HAP-1 (cell line): ENCODE data around the gene RBL2.
"Not testable (repeated sequence)": the region's sequence is repeated elsewhere in the genome, so short reads cannot be mapped to it uniquely, and the experiment has no call there.

Experiments used
- DNase-seq, 2 experiments: peaks; one replicate each; pipeline ENCODE4 v3.0.0-alpha.2; 2016 to 2020; ENCODE audit warnings: low spot score in 2 of 2
- H3K27me3 ChIP-seq: fragments of 250-450 bp; sonication (Bioruptor Pico); 2 replicates; pipeline ENCODE4 v1.5.1; 2020; ENCODE audit warnings: low read depth, mild to moderate bottlenecking, moderate library complexity
- H3K36me3 ChIP-seq: fragments of 250-450 bp; sonication (Bioruptor Pico); replicated peaks from 2 replicates; pipeline ENCODE4 v1.5.1; 2020; ENCODE audit warnings: mild to moderate bottlenecking
- H3K4me1 ChIP-seq: fragments of 250-450 bp; sonication (Bioruptor Pico); 2 replicates; pipeline ENCODE4 v1.5.1; 2020; ENCODE audit warnings: mild to moderate bottlenecking
- H3K4me3 ChIP-seq: fragments of 250-450 bp; sonication (Bioruptor Pico); 2 replicates; pipeline ENCODE4 v1.5.1; 2020; ENCODE audit warnings: mild to moderate bottlenecking, moderate library complexity
- H3K9me3 ChIP-seq: fragments of 250-450 bp; sonication (Bioruptor Pico); 2 replicates; pipeline ENCODE4 v1.5.1; 2020; ENCODE audit warnings: mild to moderate bottlenecking, moderate library complexity
- in situ Hi-C: fragments of 300-500 bp; cut with MboI; formaldehyde crosslinking; loops from 3 replicates; pipeline ENCODE4 v1.14.3; 2020; ENCODE audit warnings: low sequenced_read_pairs, inconsistent platforms, mixed read lengths

Gene RBL2

DNA sequence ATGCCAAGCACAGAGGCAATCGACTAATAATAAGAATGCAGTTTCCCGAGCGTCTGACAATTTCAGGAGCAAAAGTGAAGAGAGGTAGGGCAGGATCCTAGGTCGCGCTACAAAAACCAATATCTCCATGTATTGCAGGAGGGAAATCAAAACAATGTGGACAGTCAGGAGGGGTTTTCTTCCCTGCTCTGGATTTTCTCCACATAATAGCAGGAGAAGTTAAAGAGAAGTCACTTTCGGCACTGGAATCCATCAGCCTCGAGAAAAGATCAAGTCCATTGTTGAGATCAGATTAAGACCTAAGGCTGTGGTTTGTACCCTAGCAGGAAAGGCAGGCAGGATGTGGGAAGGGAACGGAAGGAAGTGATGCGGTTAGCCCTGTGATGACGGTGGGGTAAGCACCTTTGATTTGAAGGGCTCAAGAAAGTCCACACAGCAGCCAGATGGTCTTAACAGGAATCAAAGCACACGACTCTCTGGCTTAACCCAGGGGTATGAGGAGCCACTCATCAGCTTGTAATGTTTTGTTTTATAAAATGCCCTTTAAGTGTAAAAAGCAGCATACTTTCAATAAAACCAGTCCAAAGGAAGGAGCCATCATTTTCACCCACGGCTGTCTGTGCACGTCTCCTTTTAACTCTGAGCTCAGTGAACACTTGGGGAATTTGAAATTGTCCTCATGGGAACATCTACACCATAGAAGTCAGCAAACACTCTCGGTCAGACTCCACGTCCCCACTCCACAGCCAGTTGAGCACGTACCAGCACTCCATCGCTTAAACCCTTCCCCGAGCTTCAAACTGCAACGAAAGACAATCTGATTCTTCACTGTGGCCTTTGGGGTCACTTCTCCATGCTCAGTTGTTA is 84.5 kb downstream of the RBL2 start:
- no peaks in the 10 kb centered on the region for H3K36me3 ChIP-seq
- DNase-seq, result no peak
- no peaks in the 10 kb centered on the region for H3K27me3 ChIP-seq
- in situ Hi-C loops, result no loop called here
- H3K9me3 ChIP-seq, result peaks cover 3% of the 10 kb centered on the region
- H3K4me1 ChIP-seq, result no peaks in the 10 kb centered on the region
- H3K4me3 ChIP-seq, result no peak overlapping the region

DNA sequence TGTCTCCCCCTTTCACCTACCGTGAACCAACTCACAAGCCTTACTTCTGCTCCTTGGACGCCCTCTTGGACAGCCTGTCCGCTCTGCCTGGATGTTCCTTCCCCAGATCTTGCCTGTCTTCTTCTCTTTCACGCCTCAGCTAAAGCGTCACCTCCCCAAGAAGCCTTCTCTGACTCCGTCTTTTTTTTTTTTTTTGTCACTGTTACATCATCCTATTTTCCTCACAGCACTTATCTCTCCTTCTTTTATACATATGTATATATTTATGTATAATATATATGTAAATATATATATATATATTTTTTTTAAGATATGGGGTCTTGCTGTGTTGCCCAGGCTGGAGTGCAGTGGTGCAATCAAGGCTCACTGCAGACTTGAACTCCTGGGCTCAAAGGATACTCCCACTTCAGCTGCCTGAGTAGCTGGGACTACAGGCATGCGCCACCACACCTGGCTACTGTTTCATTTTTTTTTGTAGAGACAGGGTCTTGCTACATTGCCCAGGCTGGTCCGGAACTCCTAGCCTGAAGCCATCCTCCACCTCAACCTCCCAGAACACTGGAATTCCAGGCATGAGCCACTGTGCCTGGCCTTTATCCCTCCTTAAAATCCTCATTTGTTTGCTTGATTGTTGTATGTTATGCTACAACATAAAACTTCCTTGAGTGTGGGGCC is 85.3 kb downstream of the RBL2 start:
- Histone ChIP-seq H3K27me3 (no peaks in the 10 kb centered on the region), H3K4me3 (no peak overlapping the region), H3K9me3 (no peaks in the 10 kb centered on the region; the same call in 1 of the 2 replicates), H3K36me3 (no peaks in the 10 kb centered on the region), H3K4me1 (no peaks in the 10 kb centered on the region)
- in situ Hi-C loops, result no loop called here
- DNase-seq, result no peak

DNA sequence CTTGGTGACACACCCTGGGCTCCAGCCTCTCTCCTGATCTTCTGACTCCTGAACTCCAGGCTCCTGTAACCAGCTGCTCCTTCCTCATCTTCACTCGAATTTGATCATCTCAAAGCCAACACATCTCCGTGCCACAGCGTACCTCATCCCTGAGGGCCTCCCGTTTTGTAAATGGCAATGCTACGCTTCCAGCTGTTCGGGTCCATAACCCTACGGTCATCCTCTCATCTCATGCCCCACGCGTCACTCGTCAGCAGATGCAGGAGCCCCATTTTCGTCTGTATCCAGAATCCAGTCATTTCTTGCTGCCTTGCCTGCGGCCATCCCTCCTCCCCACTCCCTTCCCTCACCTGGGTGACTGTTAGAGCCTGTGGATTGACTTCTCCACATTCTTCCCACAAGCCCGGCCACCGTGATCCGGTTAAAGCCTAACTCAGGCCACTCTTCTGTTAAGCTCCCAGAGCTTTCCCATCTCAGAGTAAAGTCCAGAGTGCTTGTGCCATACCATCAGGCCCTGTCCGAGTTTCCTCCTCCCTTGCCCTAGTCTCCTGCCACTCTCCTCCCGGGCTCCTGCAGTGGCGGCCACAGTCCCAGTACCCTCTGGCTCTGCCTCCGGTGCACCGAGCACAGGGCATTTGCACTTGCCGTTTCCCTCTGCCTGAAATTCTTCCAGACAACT is 89.0 kb downstream of the RBL2 start:
- no peaks in the 10 kb centered on the region for H3K27me3 ChIP-seq
- no peak overlapping the region for H3K4me3 ChIP-seq
- H3K9me3 ChIP-seq, result no peaks in the 10 kb centered on the region
- no peaks in the 10 kb centered on the region for H3K36me3 ChIP-seq
- in situ Hi-C loops, result no loop called here
- no peak for DNase-seq
- H3K4me1 ChIP-seq, result no peaks in the 10 kb centered on the region

GRCh38 chr16:53523971-53524548 is 89.8 kb downstream of the RBL2 start:
- no peak for DNase-seq
- H3K4me3 ChIP-seq, result no peak overlapping the region
- no peaks in the 10 kb centered on the region for H3K9me3 ChIP-seq
- no peaks in the 10 kb centered on the region for H3K27me3 ChIP-seq
- in situ Hi-C loops, result no loop called here
- no peaks in the 10 kb centered on the region for H3K4me1 ChIP-seq
- no peaks in the 10 kb centered on the region for H3K36me3 ChIP-seq

DNA sequence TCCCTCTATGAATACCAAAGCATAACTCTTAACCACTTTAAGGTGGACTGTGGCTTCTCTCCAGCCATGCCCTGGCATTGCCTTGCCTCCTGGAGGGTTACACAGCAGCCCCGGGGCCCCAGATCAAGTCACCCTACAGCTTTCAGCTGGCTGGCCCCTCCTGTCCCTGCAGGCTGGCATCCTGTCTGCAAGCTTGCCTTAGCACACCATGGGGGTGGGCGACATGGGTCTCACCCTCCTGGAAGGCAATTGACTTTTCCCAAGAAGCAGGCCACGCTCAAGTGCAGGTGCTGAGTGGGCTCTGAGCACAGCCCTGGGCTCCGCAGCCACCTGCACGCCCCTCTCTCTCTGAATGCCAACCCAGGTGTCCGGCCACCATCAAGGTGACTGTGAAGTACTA is 94.5 kb downstream of the RBL2 start:
- H3K36me3 ChIP-seq, result no peaks in the 10 kb centered on the region
- in situ Hi-C loops, result no loop called here
- H3K4me3 ChIP-seq, result no peak overlapping the region
- no peaks in the 10 kb centered on the region for H3K4me1 ChIP-seq
- no peaks in the 10 kb centered on the region for H3K27me3 ChIP-seq
- no peaks in the 10 kb centered on the region for H3K9me3 ChIP-seq
- no peak for DNase-seq

GRCh38 chr16:53529513-53529912 is 95.2 kb downstream of the RBL2 start:
- DNase-seq, result no peak
- no peaks in the 10 kb centered on the region for H3K4me1 ChIP-seq
- no peaks in the 10 kb centered on the region for H3K9me3 ChIP-seq
- no peaks in the 10 kb centered on the region for H3K36me3 ChIP-seq
- in situ Hi-C loops, result no loop called here
- no peaks in the 10 kb centered on the region for H3K27me3 ChIP-seq
- H3K4me3 ChIP-seq, result no peak overlapping the region

- H3K27me3 ChIP-seq, result no peaks in the 10 kb centered on the region
- H3K4me3 ChIP-seq, result no peak overlapping the region
- H3K9me3 ChIP-seq, result no peaks in the 10 kb centered on the region
- no peaks in the 10 kb centered on the region for H3K4me1 ChIP-seq
- in situ Hi-C loops, result no loop called here
- H3K36me3 ChIP-seq, result no peaks in the 10 kb centered on the region
- no peak for DNase-seq
Observed at GRCh38 chr16:53530046-53530445, 95.8 kb downstream of the RBL2 start.

DNA sequence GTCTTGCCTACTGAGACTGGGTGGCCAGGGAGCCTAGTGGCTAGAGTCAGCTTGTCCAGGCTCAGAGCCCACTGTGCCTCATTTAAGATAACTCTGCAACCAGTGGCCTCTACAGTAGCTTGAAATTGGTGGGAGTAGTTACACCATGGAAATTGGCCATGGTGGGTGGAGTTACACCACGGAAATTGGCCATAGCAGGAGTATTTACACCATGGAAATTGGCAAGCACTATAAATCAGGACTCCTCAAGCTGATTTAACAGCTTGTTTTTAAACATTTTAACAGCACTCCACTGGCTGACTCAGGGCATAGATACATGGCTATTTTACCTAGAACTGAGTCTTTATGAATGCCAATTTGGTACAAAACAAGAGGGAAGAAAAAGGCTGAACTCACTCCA is 96.5 kb downstream of the RBL2 start:
- Histone ChIP-seq H3K4me3 (no peak overlapping the region), H3K4me1 (no peaks in the 10 kb centered on the region), H3K27me3 (no peaks in the 10 kb centered on the region), H3K36me3 (no peaks in the 10 kb centered on the region), H3K9me3 (no peaks in the 10 kb centered on the region)
- in situ Hi-C loops, result no loop called here
- DNase-seq, result no peak

GRCh38 chr16:53534206-53534605 is 99.9 kb downstream of the RBL2 start:
- no peak for DNase-seq
- Histone ChIP-seq H3K4me3 (no peak overlapping the region), H3K4me1 (no peaks in the 10 kb centered on the region), H3K27me3 (no peaks in the 10 kb centered on the region), H3K36me3 (no peaks in the 10 kb centered on the region), H3K9me3 (no peaks in the 10 kb centered on the region)
- in situ Hi-C loops, result no loop called here

- in situ Hi-C loops, result no loop called here
- H3K27me3 ChIP-seq, result no peaks in the 10 kb centered on the region
- H3K4me1 ChIP-seq, result no peaks in the 10 kb centered on the region
- H3K36me3 ChIP-seq, result no peaks in the 10 kb centered on the region
- DNase-seq, result no peak
- H3K4me3 ChIP-seq, result no peak overlapping the region
- H3K9me3 ChIP-seq, result no peaks in the 10 kb centered on the region
Observed at GRCh38 chr16:53537626-53538025, 103.4 kb downstream of the RBL2 start.

GRCh38 chr16:53539346-53539745 is 105.1 kb downstream of the RBL2 start:
- in situ Hi-C loops, H3K9me3 ChIP-seq, H3K4me1 ChIP-seq, H3K4me3 ChIP-seq, H3K36me3 ChIP-seq, H3K27me3 ChIP-seq, DNase-seq: not testable (repeated sequence)

DNA sequence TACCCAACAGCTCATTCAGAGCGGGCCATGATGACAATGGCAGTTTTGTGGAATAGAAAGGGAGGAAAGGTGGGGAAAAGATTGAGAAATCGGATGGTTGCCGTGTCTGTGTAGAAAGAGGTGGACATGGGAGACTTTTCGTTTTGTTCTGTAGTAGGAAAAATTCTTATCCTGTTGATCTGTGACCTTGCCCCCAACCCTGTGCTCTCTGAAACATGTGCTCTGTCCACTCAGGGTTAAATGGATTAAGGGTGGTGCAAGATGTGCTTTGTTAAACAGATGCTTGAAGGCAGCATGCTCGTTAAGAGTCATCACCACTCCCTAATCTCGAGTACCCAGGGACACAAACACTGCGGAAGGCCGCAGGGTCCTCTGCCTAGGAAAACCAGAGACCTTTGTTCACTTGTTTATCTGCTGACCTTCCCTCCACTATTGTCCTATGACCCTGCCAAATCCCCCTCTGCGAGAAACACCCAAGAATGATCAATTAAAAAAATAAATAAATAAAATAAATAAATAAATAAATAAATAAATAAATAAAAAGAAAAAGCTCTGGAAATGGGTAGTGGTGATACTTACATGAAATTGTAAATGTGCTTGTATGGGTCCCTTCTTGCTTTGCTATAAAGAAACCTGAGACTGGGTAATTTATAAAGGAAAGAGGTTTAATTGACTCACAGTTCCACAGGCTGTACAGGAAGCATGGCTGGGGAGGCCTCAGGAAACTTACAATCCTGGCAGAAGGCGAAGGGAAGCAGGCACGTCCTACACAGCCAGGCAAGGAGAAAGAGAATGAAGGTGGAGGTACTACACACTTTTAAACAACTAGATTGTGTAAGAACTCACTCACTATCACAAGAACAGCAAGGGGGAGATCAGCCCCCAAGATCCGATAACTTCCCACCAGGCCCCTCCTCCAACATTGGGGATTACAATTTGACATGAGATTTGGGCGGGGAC is 105.8 kb downstream of the RBL2 start:
- H3K4me3 ChIP-seq, H3K9me3 ChIP-seq, DNase-seq, H3K27me3 ChIP-seq, in situ Hi-C loops, H3K36me3 ChIP-seq, H3K4me1 ChIP-seq: not testable (repeated sequence)
